GM19193 (cell line): Measurements from ENCODE around the gene VWA3B.

ENCODE experiments used
- POLR2A ChIP-seq: IDR thresholded peaks from 4 replicates; pipeline ENCODE4 v1.6.1; 2011; ENCODE audit not compliant: insufficient read depth, insufficient read length; ENCODE audit errors: extremely low read depth

VWA3B gene

GRCh38 chr2:98067160-98067559 is 19.8 kb upstream of the VWA3B start:
- TF ChIP-seq POLR2A = no peak

DNA sequence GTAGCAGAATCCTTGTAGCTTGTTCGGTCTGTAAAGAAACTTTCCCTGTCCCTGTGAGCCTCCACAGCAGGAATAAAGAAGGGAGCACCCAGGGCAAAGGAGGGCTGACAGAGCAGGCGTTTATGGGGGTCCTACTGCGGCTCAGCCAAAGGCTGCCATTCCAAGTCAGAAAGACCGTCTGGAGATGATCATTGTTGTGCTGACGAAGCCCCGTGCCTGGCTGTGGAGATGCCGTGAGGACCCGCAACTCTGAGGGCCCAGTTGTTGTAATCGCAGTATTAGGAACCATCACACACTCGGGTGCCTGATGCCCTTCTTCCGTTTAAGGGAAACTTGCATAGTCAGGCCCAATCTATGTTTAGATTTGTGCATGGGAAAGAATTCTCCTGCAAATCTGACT is 16.9 kb upstream of the VWA3B start:
- TF ChIP-seq POLR2A = no peak

DNA sequence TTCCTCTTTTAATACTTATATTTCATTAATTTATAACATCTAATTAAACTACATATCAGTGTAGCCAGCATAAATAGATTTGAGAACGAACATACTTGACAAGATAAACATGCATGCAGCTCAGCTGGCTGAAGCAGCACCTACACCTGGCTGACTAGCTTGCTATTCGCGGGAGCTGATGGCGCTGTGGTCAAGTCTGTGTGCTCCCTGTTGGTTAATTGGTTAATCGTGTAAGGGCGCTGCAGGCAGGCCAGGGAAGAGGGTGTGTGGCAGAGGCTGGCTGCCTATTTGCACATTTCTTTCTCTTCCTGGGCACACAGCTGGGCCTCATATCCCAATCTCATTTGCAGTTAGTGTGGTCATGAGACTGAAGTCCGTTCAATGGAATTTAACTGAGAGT is 14.5 kb upstream of the VWA3B start:
- TF ChIP-seq POLR2A = no peak

- TF ChIP-seq POLR2A = no peak
Measured at GRCh38 chr2:98078701-98079100, 8.3 kb upstream of the VWA3B start.

GRCh38 chr2:98084151-98084868 is 2.7 kb upstream of the VWA3B start:
- no peak for TF ChIP-seq POLR2A

DNA sequence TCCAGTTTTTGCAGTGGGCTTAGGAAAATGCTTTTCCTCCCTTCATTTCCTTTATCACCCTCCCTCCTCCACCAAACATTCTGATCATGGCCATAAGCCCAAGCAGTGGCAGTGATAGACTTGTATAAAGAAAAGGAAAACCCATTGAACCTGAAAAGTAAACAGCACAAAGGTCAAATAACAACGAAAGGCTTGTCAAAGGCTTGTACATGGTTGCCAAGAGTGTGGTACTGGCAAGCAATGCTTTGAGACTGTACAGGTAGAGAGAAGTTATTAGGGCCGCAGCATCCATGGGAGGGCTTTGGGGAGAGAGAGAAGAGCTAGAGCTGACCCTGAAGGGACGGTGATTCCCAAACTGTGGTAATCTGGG is 2.1 kb upstream of the VWA3B start:
- no peak for TF ChIP-seq POLR2A

GRCh38 chr2:98085649-98086048 is 1.3 kb upstream of the VWA3B start:
- TF ChIP-seq POLR2A = no peak

DNA sequence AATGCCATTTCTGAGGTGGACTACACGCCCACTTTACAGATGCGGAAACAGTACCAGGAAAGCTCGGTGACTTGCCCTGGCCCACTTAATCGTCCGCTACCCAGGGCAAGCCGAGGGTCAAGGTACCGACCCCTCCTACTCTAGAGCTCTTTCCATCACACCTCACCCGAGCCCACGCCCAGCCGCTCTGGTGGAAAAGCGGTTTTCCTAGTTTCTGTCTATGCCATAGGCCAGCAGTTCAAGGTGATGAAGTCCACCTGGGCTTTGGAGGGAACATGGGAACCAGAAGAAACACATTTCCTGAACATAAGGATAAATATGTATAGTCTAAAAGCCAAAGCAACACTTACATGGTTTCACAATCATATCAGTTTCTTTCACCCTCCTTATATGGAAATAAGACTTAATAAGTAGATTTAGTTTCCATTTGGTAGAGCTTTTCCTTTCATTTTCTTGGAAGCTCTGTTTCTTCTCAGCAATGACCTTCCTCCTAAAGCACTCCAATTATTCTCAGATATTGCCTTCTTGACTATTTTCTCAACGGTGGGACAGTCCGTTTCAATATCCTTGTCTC is 567 bp downstream of the VWA3B start:
- TF ChIP-seq POLR2A = no peak

DNA sequence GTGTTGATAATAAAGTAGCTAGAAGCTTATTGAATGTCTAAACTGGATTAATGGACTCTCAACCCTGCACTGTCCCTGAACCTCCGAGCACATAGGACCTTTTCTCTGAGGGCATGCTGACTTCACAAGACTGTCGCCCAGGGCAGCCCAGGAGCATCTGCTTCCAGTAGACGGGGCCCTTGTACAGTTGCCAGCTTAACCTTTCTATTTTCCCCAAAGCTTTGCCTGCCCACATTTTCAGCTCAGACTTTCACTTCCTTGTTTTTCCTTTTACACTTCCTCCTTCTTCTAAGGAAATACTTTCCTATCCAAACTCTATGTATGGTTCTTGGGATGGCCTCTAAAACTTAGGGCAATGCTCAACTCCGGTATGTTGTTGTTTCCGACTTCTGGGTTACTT is 1.3 kb downstream of the VWA3B start:
- TF ChIP-seq POLR2A = no peak

- TF ChIP-seq POLR2A = no peak
Measured at GRCh38 chr2:98089941-98090340, 3.0 kb downstream of the VWA3B start.

DNA sequence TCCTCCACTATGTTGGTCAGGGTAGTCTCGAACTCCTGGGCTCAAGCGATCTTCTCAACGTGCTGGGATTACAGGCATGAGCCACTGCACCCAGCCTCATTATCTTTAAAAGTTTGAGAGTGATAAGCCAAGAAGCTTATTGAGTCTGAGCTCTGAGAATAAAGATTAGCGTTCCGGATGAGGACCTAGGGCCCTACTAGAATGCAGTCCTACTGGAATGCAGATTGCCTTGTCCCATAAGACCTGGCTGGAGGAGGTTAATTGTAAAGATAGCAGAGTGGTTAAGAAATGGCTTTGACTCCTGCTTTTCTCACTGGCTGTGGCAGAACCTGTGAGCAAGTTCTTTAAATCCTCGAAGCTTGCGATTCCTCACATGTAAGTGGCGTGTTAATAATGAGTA is 4.0 kb downstream of the VWA3B start:
- TF ChIP-seq POLR2A = no peak

GRCh38 chr2:98091738-98092137 is 4.8 kb downstream of the VWA3B start:
- TF ChIP-seq POLR2A = no peak

GRCh38 chr2:98093146-98093545 is 6.2 kb downstream of the VWA3B start:
- TF ChIP-seq POLR2A = no peak

- TF ChIP-seq POLR2A = no peak
Measured at GRCh38 chr2:98093611-98094010, 6.6 kb downstream of the VWA3B start.

DNA sequence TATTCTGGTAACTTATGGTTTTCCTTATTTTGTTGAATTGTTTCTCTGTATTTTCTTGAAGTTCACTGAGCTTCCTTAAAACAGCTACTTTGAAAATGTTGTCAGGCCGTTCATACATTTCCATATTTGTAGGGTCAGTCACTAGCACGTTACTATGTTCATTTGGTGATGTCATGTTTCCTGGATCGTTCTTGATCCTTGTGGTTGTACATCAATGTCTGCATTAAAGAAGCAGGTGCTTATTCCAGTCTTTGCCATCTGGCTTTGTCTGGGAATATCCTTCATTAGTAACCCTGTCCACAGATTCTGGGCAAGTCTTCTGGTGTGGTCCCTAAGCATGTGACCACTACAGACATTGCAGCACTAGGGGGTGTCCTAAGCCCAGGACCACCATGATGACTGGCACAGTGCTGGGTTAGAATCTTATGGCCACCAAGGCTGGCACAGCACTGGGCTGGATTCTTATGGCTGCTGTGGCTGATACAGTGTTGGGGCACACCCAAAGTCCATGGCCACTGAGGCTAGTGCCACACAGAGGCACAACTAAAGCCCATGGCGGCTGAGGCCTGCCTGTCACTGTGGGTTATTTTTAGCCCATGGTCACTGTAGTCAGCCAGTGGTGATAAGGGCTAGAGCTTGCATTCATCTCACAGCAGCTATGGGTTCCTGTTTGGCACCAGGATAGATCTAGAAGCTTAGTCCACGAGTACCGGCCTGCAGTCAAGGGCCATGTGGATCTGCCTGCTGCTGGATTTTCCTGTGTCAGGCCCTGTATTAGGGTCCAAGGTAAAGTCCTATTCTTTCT is 13.2 kb downstream of the VWA3B start:
- TF ChIP-seq POLR2A = no peak

- no peak for TF ChIP-seq POLR2A
Measured at GRCh38 chr2:98102878-98103277, 15.9 kb downstream of the VWA3B start.

DNA sequence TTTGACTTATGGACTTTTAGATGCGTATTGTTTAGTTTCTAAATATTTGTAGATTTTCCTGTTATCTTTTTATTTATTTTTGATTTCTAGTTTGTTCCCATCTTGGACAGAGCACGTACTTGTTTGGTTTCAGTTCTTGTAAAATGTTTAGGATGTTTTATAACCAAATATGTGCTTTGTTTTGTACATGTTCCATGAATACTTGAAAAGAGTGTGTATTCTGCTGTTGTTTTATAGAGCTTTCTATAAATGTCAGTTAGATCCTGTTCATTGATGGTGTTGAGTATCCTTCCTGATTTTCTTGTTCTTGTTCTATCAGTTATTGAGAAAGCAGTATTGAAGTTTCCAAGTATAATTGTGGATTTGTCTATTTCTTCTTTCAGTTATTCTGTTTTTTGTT is 21.1 kb downstream of the VWA3B start:
- no peak for TF ChIP-seq POLR2A

DNA sequence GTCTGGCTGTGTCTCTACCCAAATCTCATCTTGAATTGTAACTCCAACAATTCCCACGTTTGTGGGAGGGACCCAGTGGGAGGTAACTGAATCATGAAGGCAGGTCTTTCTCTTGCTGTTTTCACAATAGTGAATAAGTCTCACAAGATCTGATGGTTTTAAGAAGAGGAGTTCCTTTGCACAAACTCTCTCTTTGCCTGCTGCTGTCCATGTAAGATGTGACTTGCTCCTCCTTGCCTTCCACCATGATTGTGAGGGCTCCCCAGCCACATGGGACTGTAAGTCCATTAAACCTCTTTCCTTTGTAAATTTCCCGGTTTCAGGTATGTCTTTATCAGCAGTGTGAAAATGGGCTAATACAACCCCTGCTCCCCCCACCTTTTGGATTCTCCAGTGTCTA is 23.8 kb downstream of the VWA3B start:
- no peak for TF ChIP-seq POLR2A
